H1 (cell line): ENCODE measurements around the gene ZSWIM9. TPM values are rescaled to one million over a fixed set of nuclear protein-coding genes. Genes with fewer than 3 reads are reported as not detected.

Source experiments
- CTCF ChIA-PET: fragments of 300-600 bp; sonication (Branson Sonifier 250); formaldehyde crosslinking; loops from one replicate; lab custom pipeline; 2021; ENCODE audit not compliant: partially characterized antibody; lab: Charles Lee
- POLR2A ChIA-PET: fragments of 300-600 bp; sonication (Branson Sonifier 250); formaldehyde crosslinking; loops from one replicate; lab custom pipeline; 2021; ENCODE audit warnings: inconsistent platforms; ENCODE audit not compliant: partially characterized antibody; lab: Charles Lee
- DNase-seq, 2 experiments: peaks; one replicate each; pipeline versions ENCODE4 v3.0.0 to v3.0.0-alpha.2; 2010 to 2022; ENCODE audit warnings: low spot score in 2 of 2, low read depth in 1 of 2, mixed read lengths in 1 of 2
- FAIRE-seq: peaks from 2 replicates; lab custom pipeline; 2011; peaks lifted over from hg19 to GRCh38; lab: Jason Lieb, UNC
- H2AFZ ChIP-seq: 2 replicates; pipeline ENCODE4 v1.8.1; 2012; ENCODE audit warnings: low read length, inconsistent platforms
- H2AK5ac ChIP-seq: 2 replicates; pipeline ENCODE4 v1.6.1; 2013; ENCODE audit warnings: low read depth, low read length
- H2BK120ac ChIP-seq: replicated peaks from 2 replicates; pipeline ENCODE3; 2013; ENCODE audit warnings: low read depth, low read length, inconsistent platforms
- H2BK12ac ChIP-seq: 2 replicates; pipeline ENCODE4 v1.6.1; 2013; ENCODE audit warnings: low read depth, low read length
- H2BK15ac ChIP-seq: 2 replicates; pipeline ENCODE4 v1.6.1; 2013; ENCODE audit warnings: low read length
- H2BK20ac ChIP-seq: 2 replicates; pipeline ENCODE4 v1.6.1; 2013; ENCODE audit warnings: low read length
- H2BK5ac ChIP-seq: 2 replicates; pipeline ENCODE4 v1.6.1; 2013; ENCODE audit warnings: low read depth, low read length
- H3K14ac ChIP-seq: 2 replicates; pipeline ENCODE4 v1.6.1; 2013; ENCODE audit warnings: inconsistent platforms; ENCODE audit not compliant: insufficient read length
- H3K18ac ChIP-seq: 2 replicates; pipeline ENCODE4 v1.6.1; 2013; ENCODE audit warnings: low read length; ENCODE audit errors: extremely low read depth
- H3K23ac ChIP-seq: 2 replicates; pipeline ENCODE4 v1.6.1; 2013; ENCODE audit warnings: inconsistent platforms; ENCODE audit not compliant: insufficient read length
- H3K23me2 ChIP-seq: 2 replicates; pipeline ENCODE4 v1.6.1; 2013; ENCODE audit warnings: low read depth, low read length
- H3K27ac ChIP-seq: 2 replicates; pipeline ENCODE4 v1.6.1; 2011; ENCODE audit warnings: low read depth, low read length, inconsistent platforms
- H3K27me3 ChIP-seq, 4 experiments: replicated peaks in 1 of 4; 1 replicate in 1 of 4; 2 replicates in 3 of 4; pipeline versions ENCODE4 v1.6.1 to v1.8.1; 2011 to 2013; ENCODE audit warnings: low read length in 3 of 4, mild to moderate bottlenecking in 3 of 4, inconsistent platforms in 2 of 4, mixed read lengths in 2 of 4, moderate library complexity in 1 of 4; ENCODE audit not compliant: control insufficient read depth in 3 of 4, insufficient read depth in 3 of 4; ENCODE audit errors: extremely low read depth in 1 of 4
- H3K36me3 ChIP-seq, 4 experiments: 2 replicates each; pipeline versions ENCODE4 v1.6.1 to v1.8.1; 2011 to 2013; ENCODE audit warnings: mild to moderate bottlenecking in 4 of 4, low read length in 3 of 4, moderate library complexity in 2 of 4, control low read depth in 1 of 4, inconsistent platforms in 1 of 4; ENCODE audit not compliant: insufficient read depth in 4 of 4, control insufficient read depth in 2 of 4
- H3K4ac ChIP-seq: replicated peaks from 2 replicates; pipeline ENCODE3; 2013; ENCODE audit warnings: low read length, low read depth, mixed read lengths, inconsistent platforms; ENCODE audit not compliant: insufficient read length
- H3K4me1 ChIP-seq, 4 experiments: replicated peaks in 1 of 4; 1 replicate in 1 of 4; 2 replicates in 3 of 4; pipeline versions ENCODE4 v1.6.1 to v1.8.1; 2011 to 2013; ENCODE audit warnings: low read length in 3 of 4, inconsistent platforms in 2 of 4, mixed read lengths in 1 of 4; ENCODE audit not compliant: insufficient read depth in 4 of 4, control insufficient read depth in 3 of 4
- H3K4me2 ChIP-seq, 2 experiments: 2 replicates each; pipeline versions ENCODE4 v1.6.1 to v1.8.1; 2011 to 2013; ENCODE audit warnings: low read depth in 2 of 2, low read length in 2 of 2, control low read depth in 1 of 2, inconsistent platforms in 1 of 2, mild to moderate bottlenecking in 1 of 2; ENCODE audit not compliant: insufficient read depth in 1 of 2
- H3K4me3 ChIP-seq, 4 experiments: fragments of 200-600, 300-600 bp in 1 of 4; sonication (generic), shearing (Covaris generic), sonication (Bioruptor Twin) in 1 of 4; 2 replicates each; pipeline versions ENCODE4 v1.5.1 to v1.8.1; 2011 to 2016; ENCODE audit warnings: low read length in 4 of 4, low read depth in 3 of 4, control low read depth in 2 of 4, inconsistent platforms in 2 of 4, mild to moderate bottlenecking in 2 of 4, mixed read lengths in 1 of 4, moderate library complexity in 1 of 4; ENCODE audit not compliant: insufficient read depth in 2 of 4; ENCODE audit errors: extremely low read depth in 1 of 4
- H3K56ac ChIP-seq: replicated peaks from 2 replicates; pipeline ENCODE3; 2013; ENCODE audit warnings: low read depth, mild to moderate bottlenecking, mixed read lengths, low read length, inconsistent platforms; ENCODE audit not compliant: insufficient read length
- H3K79me1 ChIP-seq: 2 replicates; pipeline ENCODE4 v1.6.1; 2013; ENCODE audit warnings: low read depth, low read length, control low read depth
- H3K79me2 ChIP-seq, 2 experiments: 2 replicates each; pipeline versions ENCODE4 v1.6.1 to v1.8.1; 2012 to 2013; ENCODE audit warnings: low read length in 2 of 2, mild to moderate bottlenecking in 2 of 2, inconsistent platforms in 1 of 2; ENCODE audit not compliant: insufficient read depth in 2 of 2, control insufficient read depth in 1 of 2
- H3K9ac ChIP-seq, 4 experiments: replicated peaks in 1 of 4; 1 replicate in 1 of 4; 2 replicates in 3 of 4; pipeline versions ENCODE4 v1.6.1 to v1.8.1; 2011 to 2013; ENCODE audit warnings: low read depth in 3 of 4, low read length in 3 of 4, control low read depth in 2 of 4, mild to moderate bottlenecking in 2 of 4, moderate library complexity in 2 of 4, inconsistent platforms in 1 of 4; ENCODE audit errors: extremely low read depth in 1 of 4
- H3K9me3 ChIP-seq, 2 experiments: 2 replicates each; pipeline versions ENCODE4 v1.6.1 to v1.8.1; 2012 to 2013; ENCODE audit warnings: mild to moderate bottlenecking in 2 of 2, moderate library complexity in 2 of 2, control low read depth in 1 of 2, inconsistent platforms in 1 of 2, low read depth in 1 of 2, low read length in 1 of 2, mixed read lengths in 1 of 2; ENCODE audit not compliant: insufficient read depth in 2 of 2
- H4K20me1 ChIP-seq, 2 experiments: replicated peaks in 1 of 2; 2 replicates each; pipeline versions ENCODE3 to v1.8.1; 2011 to 2013; ENCODE audit warnings: inconsistent platforms in 2 of 2, low read length in 2 of 2, mild to moderate bottlenecking in 1 of 2; ENCODE audit not compliant: insufficient read depth in 2 of 2, control insufficient read depth in 1 of 2
- H4K5ac ChIP-seq: 2 replicates; pipeline ENCODE4 v1.6.1; 2013; ENCODE audit warnings: low read length, low read depth, mixed read lengths, inconsistent platforms; ENCODE audit not compliant: insufficient read length
- H4K8ac ChIP-seq: 2 replicates; pipeline ENCODE4 v1.8.0; 2013; ENCODE audit warnings: mild to moderate bottlenecking, moderate library complexity, low read length, inconsistent platforms; ENCODE audit not compliant: insufficient read depth; ENCODE audit errors: extremely low read depth
- H4K91ac ChIP-seq: replicated peaks from 2 replicates; pipeline ENCODE3; 2013; ENCODE audit warnings: low read length, mixed read lengths, inconsistent platforms; ENCODE audit not compliant: insufficient read length
- ATF2 ChIP-seq: IDR thresholded peaks from 2 replicates; pipeline ENCODE4 v1.6.1; 2012; ENCODE audit warnings: low read length, inconsistent platforms
- CBX8 ChIP-seq: fragments of 300-800, 300-1000 bp; sonication (generic); IDR thresholded peaks from 2 replicates; pipeline ENCODE4 v1.7.1; 2016; ENCODE audit warnings: low read depth, low read length, borderline replicate concordance
- EZH2 ChIP-seq: fragments of 200-600 bp; sonication (generic); IDR thresholded peaks from 2 replicates; pipeline ENCODE4 v1.7.1; 2012; ENCODE audit warnings: low read depth, mild to moderate bottlenecking, moderate library complexity, low read length, inconsistent platforms; ENCODE audit not compliant: severe bottlenecking
- KDM5A ChIP-seq: fragments of 200-600 bp; IDR thresholded peaks from 2 replicates; pipeline ENCODE4 v1.7.1; 2012; ENCODE audit warnings: mild to moderate bottlenecking, low read length, inconsistent platforms, mixed read lengths
- PHF8 ChIP-seq: fragments of 200-600 bp; sonication (generic); conservative IDR thresholded peaks from 2 replicates; pipeline ENCODE4 v1.7.1; 2012; ENCODE audit warnings: low read depth, mild to moderate bottlenecking, inconsistent platforms, low read length, moderate library complexity
- RBBP5 ChIP-seq: IDR thresholded peaks from 2 replicates; pipeline ENCODE4 v1.7.1; 2012; ENCODE audit warnings: low read depth, mild to moderate bottlenecking, inconsistent platforms, low read length, moderate library complexity, borderline replicate concordance
- RNF2 ChIP-seq: fragments of 200-900, 300-1000 bp; sonication (generic); IDR thresholded peaks from 2 replicates; pipeline ENCODE4 v1.7.1; 2016; ENCODE audit warnings: borderline replicate concordance, low read depth, mild to moderate bottlenecking, antibody characterized with exemption, low read length; ENCODE audit not compliant: poor library complexity, severe bottlenecking; ENCODE audit errors: missing control alignments
- SUZ12 ChIP-seq: fragments of 200-600 bp; sonication (generic); IDR thresholded peaks from 2 replicates; pipeline ENCODE4 v1.6.1; 2012; ENCODE audit warnings: mild to moderate bottlenecking, inconsistent platforms, low read length, moderate library complexity, mixed read lengths
- WGBS, 2 experiments: shearing (Covaris generic) in 1 of 2; methylation state at CpG; one replicate each; pipeline versions ENCODE4 v1.1.6 to v1.1.7; 2013 to 2015; ENCODE audit warnings: low lambda C conversion rate in 2 of 2, mixed read lengths in 2 of 2, inconsistent platforms in 1 of 2, low coverage in 1 of 2, missing lambda C conversion rate in 1 of 2; ENCODE audit not compliant: insufficient replicate concordance in 2 of 2, insufficient coverage in 1 of 2, insufficient read length in 1 of 2; ENCODE audit errors: extremely low coverage in 1 of 2, missing lambda C conversion rate in 1 of 2; 5-methylcytosine and 5-hydroxymethylcytosine counted together
- polyA plus RNA-seq, 7 experiments: library from polyadenylated mRNA; depleted of rRNA in 3 of 7; stranded (reverse) in 5 of 7; unstranded in 2 of 7; fragments of >200 nt in 5 of 7; fragments of 200-250 nt in 2 of 7; gene quantifications; 1 replicate in 5 of 7; 2 replicates in 1 of 7; 4 replicates in 1 of 7; pipeline versions ENCODE4 v1.2.1 to v1.2.3, GENCODE V29; 2011 to 2013; ENCODE audit warnings: missing spikeins in 2 of 7, mixed read lengths in 2 of 7
- total RNA-seq: library from RNA; stranded (reverse); fragmentation: NEBNext Ultra II Directional; extraction: Animal tissue kit (Norgen Biotek cat#: 25700); gene quantifications from 2 replicates; pipeline ENCODE4 v1.2.1, GENCODE V29; 2021

ZSWIM9 gene
- total and polyA plus RNA-seq, 2 of the 8 experiments (the other 6 are each of a cell fraction or from before 2014, with no cell fraction given): 1.5 to 10.4 TPM

GRCh38 chr19:48194844-48195830, 24.7 kb downstream of the ZSWIM9 start:
- no peak overlapping the region for H3K14ac ChIP-seq
- H3K4me2 ChIP-seq: no peak overlapping the region
- no peak overlapping the region for H3K23ac ChIP-seq
- H3K4me1 ChIP-seq: peaks cover 0 to 8% (median 1%) of the 10 kb centered on the region in 4 experiments; a peak in 4 of 7 replicates
- no peak overlapping the region for H2AFZ ChIP-seq
- no peak overlapping the region for H2BK5ac ChIP-seq
- H3K56ac ChIP-seq: no peak overlapping the region
- ChIA-PET POLR2A (interaction anchor here (0.8 to 2.0 kb wide), 6 partner anchors 8 to 81 kb away, joined by 3 to 14 read pairs (median 4); no protein-coding TSS in a partner anchor), CTCF (interaction anchor here (0.6 to 2.6 kb wide), 17 partner anchors 8 to 229 kb away, joined by 3 to 28 read pairs (median 6); partner anchors contain the start of gene CARD8)
- no peaks in the 10 kb centered on the region; the same call in none of the 2 replicates for H3K79me1 ChIP-seq
- H4K91ac ChIP-seq: no peak overlapping the region
- no peak overlapping the region for H3K27ac ChIP-seq
- no peak overlapping the region for H3K4ac ChIP-seq
- no peak overlapping the region for H2BK15ac ChIP-seq
- no peak overlapping the region for H4K5ac ChIP-seq
- H4K8ac ChIP-seq: no peak overlapping the region
- FAIRE-seq: no peak
- H3K18ac ChIP-seq: no peak overlapping the region
- H3K9ac ChIP-seq: no peak overlapping the region
- H3K23me2 ChIP-seq: peaks cover 2% of the 10 kb centered on the region; the same call in 1 of the 2 replicates
- H2BK12ac ChIP-seq: no peak overlapping the region
- 93% methylated on average over 57 of the region's 95 CpGs; no CpG with 5 or more reads in 1 of the 2 experiments for WGBS, 2 experiments
- H3K79me2 ChIP-seq: no peaks in the 10 kb centered on the region
- H3K4me3 ChIP-seq: no peak overlapping the region
- H3K27me3 ChIP-seq: no peaks in the 10 kb centered on the region; a peak in 1 of 7 replicates
- no peak overlapping the region for H2BK20ac ChIP-seq
- H4K20me1 ChIP-seq: peaks cover 0 to 2% of the 10 kb centered on the region in 2 experiments
- peaks cover 0 to 9% (median 0%) of the 10 kb centered on the region in 4 experiments; a peak in 2 of 8 replicates for H3K36me3 ChIP-seq
- H2BK120ac ChIP-seq: no peak overlapping the region
- no peak for DNase-seq
- no peak overlapping the region for H2AK5ac ChIP-seq
- no peaks in the 10 kb centered on the region for H3K9me3 ChIP-seq
- TF ChIP-seq PHF8: no peak
- TF ChIP-seq CBX8: no peak
- TF ChIP-seq SUZ12: no peak
- TF ChIP-seq RNF2: no peak
- TF ChIP-seq RBBP5: no peak
- no peak for TF ChIP-seq ATF2
- TF ChIP-seq KDM5A: no peak
- no peak for TF ChIP-seq EZH2
